ENCODE results near the gene ZNF579.

Gene ZNF579

DNA sequence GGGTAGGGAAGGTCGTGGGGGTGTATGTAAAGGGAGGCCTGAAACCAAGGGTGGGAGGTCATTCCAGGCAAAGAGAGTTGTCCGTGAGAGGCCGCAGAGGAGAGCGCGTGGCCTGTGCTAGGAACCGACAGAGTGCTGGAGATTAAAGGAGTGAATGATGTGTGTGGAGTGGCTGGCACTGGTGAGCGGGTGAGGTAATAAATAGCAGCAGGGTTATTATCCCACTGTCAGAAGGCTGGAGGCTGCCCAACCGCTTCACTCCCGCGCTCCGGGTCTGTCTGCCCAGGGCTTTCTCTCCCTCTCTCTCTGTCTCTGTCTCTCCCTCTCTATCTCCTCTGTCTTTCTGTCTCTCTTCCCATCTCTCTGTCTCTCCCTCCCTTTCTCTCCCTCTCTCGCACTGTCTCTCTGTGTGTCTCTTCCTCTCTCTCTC is 17.4 kb downstream of the ZNF579 start:
- no peak for DNase-seq

DNA sequence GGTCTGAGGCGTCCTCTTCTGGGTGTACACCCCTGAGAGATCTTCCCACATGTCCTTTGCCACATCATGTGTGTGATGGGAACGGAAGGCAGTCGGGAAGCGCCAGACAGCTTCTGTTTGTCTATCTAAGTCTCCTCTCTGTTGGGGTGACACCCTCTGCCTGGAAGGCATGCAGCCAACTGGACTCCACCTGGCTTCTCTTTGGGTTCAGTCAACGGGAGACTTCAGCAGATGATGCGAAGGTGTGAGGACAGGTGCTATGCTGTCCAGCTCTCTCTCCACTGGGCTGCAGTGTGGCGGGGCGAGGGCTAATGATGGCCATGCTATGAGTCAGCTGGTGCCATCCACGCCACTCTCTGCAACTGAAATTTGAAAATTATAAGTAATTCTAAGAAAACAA is 21.0 kb downstream of the ZNF579 start:
- no peak for DNase-seq

DNA sequence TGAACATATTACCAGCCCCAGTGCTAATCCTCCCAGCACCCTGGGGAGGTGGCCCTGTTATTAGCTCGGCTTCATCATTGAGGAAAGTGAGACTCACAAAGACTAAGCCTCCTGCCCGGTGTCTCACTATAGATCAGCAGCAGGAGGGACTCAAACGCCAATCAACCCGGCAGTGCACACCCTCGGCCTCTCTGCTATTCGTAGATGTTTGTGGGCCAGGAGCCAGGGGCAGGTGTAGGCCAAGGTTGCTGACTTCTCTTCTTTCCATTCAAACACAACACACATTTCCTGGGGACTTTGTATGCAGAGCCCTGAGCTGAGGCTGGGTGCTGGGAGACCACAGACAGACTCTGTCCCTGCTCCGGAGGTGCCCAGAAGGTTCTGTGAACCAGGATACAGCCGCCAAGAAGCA is 25.9 kb downstream of the ZNF579 start:
- DNase-seq: no peak

DNA sequence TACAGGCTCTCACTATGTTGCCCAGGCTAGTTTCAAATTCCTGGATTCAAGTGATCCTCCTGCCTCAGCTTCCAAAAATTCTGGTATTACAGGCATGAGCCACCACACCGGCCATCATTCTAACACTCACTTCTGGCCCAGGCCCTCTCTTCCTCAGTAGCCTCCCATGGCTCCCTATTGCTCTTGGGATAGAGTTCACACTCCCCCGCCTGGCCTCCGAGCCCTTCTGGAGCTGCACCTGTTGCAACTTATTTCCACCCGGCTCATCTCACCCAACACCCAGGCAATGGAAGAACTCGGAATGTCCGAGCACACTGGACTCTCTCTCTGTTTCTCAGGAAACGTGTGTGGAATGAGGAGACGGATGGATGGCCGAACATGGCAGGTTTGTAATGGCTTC is 26.3 kb downstream of the ZNF579 start:
- DNase-seq: no peak

DNA sequence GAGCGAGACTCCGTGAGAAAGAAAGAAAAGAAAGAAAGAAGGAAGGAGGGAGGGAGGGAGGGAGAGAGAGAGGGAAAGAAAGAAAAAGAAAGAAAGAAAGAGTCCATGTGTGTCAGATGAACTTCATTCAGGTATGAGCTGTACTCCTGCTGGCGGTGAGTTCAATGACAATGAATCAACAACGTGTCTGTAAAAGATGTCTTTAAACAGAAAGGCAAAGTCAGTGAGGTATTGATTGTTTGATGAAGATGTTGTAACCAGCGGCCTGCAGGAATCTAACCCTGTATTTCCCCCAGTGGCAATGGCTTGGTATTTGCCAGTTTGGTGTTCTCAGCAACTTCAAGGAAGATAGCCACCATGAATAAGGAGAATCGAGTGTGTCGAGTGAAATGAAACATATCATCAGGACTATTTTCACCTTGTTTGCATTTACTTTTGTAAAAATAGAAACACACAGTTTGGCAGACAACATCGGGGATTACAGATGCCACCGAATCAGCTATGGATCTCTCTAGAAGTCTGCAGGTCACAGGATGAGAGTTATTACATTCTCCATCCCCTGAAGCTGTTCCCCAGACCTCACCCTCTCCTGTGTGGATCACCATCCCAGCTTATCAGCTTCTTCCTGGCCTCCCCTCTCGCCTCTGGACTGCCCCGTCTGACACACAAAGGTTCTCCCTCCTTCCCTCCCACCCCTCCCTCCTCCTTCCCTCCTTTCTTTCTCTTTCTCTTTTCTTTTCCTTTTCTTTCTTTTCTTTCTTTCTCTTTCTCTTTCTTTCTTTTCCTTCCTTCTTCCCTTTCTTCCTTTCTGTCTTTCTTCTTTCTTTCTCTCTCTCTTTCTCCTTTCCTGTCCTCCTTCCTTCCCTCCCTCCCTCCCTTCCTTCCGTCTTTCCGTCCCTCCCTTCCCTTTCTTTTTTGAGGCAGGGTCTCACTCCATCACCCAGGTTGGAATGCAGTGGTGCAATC is 27.1 kb downstream of the ZNF579 start:
- no peak for DNase-seq

DNA sequence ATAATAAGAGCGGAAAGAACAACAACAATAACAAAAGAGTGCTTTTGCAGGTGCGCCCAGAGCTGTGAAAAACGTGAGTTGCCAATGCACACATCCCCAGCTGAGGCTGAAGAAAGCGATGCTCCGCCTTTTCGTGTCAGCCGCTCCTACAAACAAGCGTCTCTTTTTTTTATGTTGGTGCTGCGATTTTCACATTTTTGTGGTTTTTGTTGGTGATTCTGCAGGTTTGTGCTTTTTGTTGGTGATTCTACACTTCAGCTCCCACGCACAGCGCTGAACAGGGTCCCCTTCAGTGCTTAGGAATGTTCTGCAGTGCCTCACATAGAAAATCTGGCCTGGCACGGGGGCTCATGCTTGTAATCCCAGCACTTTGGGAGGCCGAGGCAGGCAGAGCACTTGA is 28.0 kb downstream of the ZNF579 start:
- DNase-seq: no peak

DNA sequence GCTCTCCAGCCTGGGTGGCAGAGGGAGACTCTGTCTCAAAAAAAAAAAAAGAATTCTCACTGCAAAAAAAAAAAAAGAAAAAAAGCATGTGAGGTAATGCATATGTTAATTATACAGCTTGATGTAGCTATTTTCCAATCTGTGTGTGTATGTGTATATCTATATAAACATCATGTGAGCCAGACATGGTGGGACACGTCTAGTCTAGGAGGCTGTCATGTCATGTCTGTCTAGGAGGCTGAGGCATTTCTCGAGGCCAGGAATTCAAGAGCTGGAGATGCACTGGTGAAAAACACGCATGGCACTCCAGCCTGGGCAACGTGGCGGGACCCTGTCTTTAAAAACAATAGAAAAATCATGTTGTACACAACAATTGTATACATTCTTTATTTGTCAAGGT is 28.4 kb downstream of the ZNF579 start:
- DNase-seq: no peak

DNA sequence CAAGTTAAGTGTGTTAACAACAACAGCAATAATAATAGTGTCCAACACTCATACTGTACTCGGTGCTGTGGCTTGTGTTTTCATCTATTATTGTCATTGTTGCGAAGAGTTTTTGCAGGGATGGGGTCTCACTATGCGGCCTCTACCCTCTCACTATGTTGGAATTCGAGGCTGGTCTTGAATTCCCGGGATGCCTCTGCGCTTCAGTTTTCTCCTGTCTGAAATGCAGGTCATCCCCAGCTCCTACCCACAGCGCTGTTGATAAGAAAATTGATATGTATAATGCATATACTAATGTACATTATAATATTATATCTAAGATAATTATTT is 30.4 kb downstream of the ZNF579 start:
- DNase-seq: no peak

DNA sequence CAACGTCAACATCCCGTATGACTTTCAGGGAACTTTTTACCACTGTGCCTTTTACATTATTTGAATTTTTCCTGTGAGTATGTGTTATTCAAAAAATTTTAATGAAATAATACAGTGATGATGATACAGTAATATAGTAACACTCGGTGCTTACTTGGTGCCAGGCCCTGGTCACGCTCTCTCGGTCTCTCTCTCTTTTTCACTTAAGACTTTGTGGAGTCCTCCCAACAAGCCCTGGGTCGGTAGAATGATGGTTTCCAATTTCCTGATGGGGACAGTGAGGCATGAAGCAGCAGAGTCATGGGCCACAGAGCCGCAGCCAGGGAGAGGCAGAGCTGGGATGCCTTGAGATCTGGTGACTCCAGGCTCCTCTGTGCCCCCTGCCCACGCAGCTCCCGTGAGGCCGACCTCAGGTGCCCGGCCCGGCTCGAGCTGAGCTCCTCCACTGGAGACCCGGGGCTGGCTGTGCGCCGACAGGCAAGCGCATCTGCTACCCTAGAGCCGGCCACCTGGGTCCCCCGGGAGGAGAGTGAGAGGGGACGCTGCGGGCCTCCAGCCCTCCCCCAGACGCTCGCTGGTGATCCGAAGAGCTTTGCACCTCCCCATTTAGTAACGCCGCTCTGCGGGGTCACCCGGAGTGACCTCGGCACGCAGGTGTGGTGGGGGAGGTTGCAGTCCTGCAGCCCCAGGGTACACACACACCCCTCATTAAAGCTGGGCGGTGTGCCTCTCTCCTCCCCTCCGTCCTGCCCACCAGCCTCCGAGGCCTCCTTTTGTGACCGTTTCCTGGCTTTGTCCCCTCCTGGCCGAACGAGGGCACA is 30.9 kb downstream of the ZNF579 start:
- DNase-seq: no peak

DNA sequence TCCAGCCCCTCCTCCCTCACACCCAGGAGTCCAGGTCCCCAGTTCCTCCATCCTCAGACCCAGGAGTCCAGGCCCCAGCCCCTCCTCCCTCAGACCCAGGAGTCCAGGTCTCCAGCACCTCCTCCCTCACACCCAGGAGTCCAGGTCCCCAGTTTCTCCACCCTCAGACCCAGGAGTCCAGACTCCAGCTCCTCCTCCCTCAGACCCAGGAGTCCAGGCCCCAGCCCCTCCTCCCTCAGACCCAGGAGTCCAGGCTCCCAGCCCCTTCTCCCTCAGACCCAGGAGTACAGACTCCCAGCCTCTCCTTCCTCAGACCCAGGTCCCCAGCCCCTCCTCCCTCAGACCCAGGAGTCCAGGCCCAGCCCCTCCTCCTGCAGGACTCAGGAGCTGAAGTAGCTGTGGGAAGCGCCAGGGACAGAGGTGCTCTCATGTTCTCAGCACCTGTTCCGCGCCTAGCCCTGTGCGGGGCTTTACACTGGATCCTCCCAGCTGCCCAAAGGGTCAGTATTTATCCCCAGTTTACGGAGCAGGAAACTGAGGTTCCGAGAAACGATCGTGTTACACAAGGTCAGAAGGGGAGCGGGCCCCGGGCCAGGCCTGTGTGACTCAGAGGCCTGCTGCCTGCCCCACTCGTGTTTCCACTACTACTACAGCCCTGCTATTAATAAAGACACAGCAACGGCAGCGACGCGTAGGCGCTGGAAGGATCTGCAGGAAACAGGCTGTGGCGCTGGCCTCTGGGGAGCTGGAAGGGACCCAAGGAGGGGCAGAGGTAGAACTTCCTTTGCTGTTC is 33.6 kb downstream of the ZNF579 start:
- DNase-seq: no peak

DNA sequence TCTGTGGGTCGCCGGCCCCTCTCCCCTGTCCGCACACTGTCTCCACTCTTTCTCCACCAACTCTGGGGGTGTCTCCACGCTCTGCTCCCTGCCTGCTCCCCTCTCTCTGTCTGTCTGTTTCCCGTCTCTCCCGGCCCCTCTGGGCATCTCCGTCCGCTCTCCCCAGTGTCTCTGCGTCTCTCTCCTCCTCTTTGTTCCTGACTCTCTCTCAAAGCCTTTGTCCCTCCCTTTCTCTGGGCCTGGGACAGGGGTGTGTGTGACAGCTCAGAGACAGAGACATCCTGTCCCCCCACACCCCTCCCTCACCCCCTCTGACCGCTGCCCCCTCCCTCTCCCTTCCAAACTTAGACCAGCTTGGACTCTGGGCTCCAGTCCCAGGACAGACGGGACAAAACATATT is 34.6 kb downstream of the ZNF579 start:
- DNase-seq: no peak

DNA sequence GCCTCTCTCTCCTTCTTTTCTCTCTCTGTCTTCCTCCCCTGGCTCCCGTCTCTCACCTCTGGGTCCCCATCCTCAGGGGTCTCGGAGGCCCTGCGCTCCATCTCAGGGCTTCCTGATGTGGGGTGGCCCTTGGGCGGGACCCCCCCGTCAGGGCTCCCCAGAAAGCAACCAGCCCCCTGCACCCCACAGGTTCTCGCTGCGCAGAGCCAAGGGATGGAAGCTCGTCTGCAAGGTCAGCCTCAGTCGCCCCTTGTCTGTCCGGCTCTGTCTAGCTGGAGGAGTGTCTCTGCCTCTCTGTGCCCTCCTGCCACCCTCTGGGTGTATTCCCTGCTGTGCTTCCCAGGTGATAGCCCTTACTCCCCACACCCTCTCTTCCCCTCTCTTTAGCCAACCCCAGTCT is 35.2 kb downstream of the ZNF579 start, which contains the start of gene SBK3:
Gene SBK3 (minus strand): TSS at position 101 of the 400 bp plus-strand sequence. CDS start 0 bp downstream, at position 101.
- DNase-seq: no peak

DNA sequence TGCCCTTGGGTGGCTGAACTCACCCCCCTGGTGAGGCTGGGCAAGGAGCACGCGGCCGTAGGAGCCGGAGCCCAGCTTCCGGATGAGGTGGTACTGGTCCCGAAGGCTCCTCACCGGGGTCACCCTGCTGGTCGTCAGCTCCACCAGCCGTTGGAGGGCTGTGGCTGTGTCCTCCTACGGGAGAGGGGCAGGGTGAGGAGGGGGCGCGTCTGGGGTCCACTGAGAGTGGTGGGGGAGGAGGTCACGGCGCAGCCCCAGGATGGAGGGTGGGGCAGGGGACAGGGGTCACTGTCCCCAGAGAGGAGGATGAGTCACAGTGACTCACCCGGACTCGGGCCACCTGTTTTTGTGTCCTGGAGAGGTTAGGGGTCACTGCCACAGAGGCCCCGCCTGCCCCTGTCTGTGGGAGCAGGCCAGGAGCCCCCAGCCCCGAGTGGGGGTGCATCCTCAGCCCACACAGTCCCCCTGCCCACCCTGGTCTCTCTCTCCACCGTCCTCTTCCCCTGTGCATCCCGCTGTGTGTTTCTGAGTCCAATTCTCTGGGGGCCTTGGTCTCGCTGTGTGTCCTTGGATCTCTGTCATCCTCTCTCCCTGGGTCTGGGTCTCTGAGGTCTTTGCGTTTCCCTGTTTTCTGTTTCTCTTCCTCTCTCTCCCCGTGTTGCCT is 35.7 kb downstream of the ZNF579 start:
- DNase-seq: no peak

DNA sequence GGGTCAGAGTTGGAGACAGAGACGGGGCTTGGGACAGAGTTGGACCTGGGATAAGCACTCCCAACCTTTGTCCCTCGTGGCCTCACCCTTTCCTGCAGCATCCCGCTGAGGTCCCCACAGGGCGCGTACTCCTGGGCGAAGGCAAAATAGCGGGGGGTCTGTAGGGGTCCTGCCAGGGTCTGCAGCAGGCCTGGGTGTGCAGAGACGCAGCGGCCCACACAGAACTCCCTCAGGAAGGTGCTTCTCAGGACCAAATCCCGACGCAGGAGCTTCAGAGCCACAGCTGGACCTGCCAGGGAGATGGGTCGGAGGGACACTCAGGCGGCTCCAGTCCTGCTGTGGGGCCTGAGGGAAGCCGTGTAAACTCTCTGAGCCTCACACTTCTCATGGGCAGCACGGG is 36.6 kb downstream of the ZNF579 start:
- DNase-seq: no peak

DNA sequence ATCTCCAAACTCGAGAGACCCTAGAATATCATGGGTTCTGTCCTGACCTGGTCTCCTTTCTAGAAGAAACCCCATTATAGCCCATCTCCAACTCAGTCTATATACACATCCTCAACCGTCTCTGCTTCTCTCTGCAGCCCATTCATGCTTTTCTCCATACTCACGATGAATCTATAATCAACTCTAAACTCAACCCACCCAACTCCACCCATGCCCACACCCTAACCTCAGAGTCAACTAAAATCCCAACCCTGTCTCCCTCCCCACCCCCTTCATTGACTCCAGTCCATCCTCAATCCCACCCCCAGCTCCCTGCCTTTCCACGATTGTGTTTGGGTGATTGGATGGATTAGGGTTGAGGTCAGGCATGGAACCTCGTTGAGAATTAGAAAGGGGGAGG is 37.1 kb downstream of the ZNF579 start:
- DNase-seq: no peak

DNA sequence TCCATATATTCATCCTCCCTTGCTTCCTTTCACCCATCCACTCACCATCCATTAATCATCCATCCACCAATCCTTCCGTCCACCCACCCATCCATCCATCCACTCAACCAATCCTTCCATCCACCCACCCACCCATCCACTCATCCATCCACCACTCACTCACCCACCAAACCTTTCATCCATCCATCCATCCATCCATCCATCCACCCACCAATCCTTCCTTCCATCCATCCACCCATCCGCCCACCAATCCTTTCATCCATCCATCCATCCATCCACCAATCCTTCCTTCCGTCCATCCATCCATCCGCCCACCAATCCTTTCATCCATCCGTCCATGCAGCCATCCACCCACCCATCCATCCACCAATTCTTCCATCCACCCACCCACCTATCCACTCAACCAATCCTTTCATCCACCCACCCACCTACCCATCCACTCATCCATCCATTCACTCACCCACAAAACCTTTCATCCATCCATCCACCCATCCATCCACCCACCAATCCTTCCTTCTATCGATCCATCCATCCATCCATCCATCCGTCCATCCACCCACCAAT is 38.3 kb downstream of the ZNF579 start:
- DNase-seq: no peak

DNA sequence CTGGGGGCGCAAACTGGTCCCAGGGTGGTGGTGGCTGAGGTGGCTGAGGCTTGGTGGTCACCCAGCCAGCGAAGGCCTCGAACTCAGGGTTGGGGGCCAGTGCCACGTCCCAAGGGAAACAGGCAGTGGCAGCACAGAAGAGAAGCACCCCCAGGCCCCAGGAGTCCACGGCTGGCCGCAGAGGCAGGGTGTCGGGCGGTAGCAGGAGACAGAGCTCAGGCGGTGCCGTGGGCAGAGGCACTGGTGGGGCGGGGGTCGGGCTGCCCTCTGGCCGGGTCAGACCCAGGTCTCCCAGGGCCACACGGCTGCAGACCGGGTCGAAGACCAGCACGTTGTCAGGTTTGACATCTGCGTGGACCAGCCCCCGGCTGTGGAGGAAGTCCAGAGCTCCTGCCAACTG is 39.6 kb downstream of the ZNF579 start:
- no peak for DNase-seq

DNA sequence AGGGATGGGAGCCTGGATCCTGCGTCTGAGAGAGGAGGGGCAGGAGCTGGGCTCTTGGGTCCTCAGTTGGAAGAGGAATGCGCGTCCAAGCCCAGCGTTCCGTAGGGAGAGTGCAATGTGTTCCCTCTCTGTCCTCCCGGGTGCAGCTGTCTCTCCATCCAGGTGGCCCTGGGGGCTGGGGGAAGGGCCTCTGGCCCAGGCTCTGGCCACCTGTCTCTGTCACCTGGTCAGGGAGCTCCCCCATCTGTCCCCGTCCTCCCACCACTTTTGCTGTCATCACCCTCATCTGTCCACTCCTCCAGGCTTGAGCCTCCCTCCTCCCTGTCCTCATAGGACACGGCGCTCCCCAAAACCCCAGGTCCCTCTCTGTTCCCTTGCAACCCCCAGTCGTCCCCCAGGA is 40.0 kb downstream of the ZNF579 start:
- no peak for DNase-seq

DNA sequence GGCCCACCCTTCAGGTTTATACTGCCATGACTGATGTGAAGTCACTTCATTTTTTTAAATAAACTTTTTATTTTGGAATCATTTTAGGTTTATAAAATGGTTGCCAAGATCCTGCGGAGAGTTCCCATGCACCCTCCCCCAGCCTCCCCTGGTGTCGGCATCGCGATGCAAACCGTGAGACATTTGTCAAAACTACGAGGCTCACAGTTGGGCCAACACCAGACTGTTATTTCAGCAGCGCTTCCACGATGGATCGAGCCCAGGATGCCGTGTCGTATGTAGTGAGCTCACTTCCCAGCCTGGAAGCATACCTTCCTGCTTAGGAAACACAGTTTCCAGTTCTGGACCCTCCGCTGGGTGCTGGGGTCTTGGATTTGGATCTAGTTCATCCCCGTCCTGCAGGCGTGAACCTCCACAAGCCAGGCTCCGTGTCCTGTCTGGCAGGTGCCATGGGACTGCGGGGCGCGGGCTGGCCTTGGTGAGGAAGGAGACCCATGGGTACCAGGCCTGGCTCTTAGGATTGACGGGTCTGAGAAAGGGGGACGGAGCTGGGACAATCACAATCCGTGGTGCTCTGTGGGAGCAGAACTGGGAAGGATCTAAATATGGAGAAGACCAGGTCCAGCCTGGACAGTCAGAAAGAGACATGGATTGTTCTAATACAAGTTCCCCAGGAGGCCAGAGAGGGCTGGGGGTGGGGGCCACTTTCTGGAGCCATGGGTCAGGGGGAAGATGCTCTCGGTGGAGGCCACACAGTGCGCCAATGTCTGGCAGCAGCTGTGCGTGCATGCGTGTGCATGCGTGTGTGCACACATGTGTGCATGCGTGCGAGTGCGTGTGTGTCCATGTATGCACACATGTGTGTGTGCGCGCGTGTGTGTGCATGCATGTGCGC is 41.3 kb downstream of the ZNF579 start:
- no peak for DNase-seq

DNA sequence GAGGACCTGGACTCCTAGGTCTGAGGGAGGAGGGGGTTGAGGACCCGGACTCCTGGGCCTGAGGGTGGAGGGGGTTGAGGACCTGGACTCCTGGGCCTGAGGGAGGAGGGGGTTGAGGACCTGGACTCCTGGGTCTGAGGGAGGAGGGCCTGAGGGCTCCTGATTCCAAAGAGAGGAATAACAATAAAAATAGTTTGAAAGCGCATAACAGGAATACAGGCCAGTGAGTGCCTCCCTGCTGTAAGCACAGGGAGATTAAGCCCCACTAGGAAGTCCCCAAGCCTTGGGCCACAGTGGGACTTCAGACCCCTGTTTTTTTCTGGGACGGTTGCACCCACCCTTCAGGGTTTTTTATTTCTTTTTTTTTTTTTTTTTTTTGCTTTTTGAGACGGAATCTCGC is 42.5 kb downstream of the ZNF579 start:
- DNase-seq: no peak

DNA sequence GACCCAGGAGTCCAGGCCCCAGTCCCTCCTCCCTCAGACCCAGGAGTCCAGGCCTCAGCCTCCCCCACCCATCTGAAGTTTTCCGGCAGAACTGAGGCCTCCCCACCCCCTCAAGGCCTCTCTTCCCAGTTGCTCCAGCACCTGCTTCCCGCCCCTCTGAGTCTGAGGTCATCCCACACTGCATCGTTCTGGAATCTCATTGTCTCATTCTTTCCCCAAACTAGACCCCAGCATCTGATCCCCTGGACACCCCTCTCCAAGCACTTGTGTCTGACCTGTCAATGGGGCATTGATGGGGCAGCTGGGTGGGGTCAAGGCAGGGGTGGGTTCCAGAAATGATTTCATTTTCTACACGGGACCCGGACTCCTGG is 42.9 kb downstream of the ZNF579 start:
- DNase-seq: no peak

Data from stimulated activated CD4-positive, alpha-beta T cell treated with anti-CD3 and anti-CD28 coated beads, Interleukin-4, amount 100 ng/mL, for 4 hours (primary cell).